Measurements from ENCODE around the gene MAOB.

Gene MAOB

DNA sequence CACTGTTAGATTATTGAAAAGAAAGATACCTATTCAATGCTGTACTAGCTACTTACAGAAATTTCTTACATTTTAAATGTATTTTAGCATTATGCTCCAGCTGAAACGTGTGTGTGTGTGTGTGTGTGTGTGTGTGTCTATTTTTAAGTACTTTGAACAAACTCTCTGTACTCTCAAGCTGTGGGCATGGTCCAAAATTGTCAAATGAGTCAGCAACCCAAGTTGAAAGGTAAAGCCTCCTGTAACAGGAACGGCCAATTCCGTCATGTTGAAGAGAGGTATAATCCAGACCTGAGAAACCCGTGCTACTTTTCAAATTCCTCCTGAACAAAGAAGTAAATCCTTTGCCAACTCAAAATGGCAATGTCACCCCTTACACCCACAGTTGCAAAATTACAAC, 20.5 kb downstream of the MAOB start:
- no peaks in the 10 kb centered on the region for H3K36me3 ChIP-seq (ENCODE audit: control insufficient read depth, insufficient read depth, low read length)
- WGBS (ENCODE audit: insufficient coverage, insufficient read length), result no CpG with 5 or more reads among the region's 4 CpGs

DNA sequence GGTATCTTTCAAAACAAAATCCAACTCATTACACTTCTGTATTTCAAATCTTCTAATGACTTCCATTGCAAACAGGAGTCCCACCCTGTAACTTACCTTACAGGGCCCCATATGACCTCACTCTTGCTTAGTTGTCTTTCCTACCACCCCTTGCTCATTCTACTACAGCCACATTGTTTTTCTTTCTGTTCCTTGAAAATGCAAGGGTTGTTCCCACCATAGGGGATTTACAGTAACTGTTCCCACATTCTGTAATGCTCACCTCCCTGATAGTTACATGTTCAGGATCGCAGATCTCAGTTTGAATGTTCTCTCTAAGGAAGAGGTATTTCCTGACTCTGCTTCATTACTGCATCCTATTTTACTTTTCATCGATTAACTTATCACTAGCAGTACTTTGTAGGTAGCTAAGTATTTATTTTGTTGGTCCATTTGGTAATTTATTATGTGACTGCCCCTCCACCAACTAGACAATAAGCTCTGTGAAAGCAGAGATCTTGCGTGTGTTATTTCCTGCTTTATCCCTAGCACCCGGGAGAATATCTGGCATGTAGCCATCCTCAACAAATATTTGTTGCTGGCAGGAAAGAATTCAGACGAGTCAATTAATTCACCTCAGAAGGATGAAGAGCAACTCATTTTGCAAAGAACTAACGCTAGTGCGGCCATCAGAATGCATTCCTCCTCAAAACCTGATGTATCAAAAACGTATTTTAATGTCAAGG, 21.4 kb downstream of the MAOB start:
- no peaks in the 10 kb centered on the region for H3K36me3 ChIP-seq (ENCODE audit: control insufficient read depth, insufficient read depth, low read length)
- H3K27me3 ChIP-seq (ENCODE audit: control insufficient read depth, insufficient read depth, low read length), result no peaks in the 10 kb centered on the region
- H3K4me1 ChIP-seq (ENCODE audit: control insufficient read depth, insufficient read depth, low read length), result no peaks in the 10 kb centered on the region
- WGBS (ENCODE audit: insufficient coverage, insufficient read length), result no CpG with 5 or more reads among the region's 8 CpGs
- DNase-seq (ENCODE audit: low read depth, low spot score), result no peak
- no peaks in the 10 kb centered on the region for H3K9me3 ChIP-seq (ENCODE audit: control insufficient read depth, insufficient read depth, low read length)
- H3K27ac ChIP-seq (ENCODE audit: low read length), result no peak overlapping the region
- H3K4me3 ChIP-seq (ENCODE audit: low read length), result no peak overlapping the region

More for the DNA sequence above, 20.5 kb downstream of the MAOB start:
- Histone ChIP-seq H3K4me3 (ENCODE audit: low read length) (no peak overlapping the region), H3K9me3 (ENCODE audit: control insufficient read depth, insufficient read depth, low read length) (no peaks in the 10 kb centered on the region), H3K4me1 (ENCODE audit: control insufficient read depth, insufficient read depth, low read length) (no peaks in the 10 kb centered on the region), H3K27me3 (ENCODE audit: control insufficient read depth, insufficient read depth, low read length) (no peaks in the 10 kb centered on the region), H3K27ac (ENCODE audit: low read length) (no peak overlapping the region)
- DNase-seq (ENCODE audit: low read depth, low spot score), result no peak

DNA sequence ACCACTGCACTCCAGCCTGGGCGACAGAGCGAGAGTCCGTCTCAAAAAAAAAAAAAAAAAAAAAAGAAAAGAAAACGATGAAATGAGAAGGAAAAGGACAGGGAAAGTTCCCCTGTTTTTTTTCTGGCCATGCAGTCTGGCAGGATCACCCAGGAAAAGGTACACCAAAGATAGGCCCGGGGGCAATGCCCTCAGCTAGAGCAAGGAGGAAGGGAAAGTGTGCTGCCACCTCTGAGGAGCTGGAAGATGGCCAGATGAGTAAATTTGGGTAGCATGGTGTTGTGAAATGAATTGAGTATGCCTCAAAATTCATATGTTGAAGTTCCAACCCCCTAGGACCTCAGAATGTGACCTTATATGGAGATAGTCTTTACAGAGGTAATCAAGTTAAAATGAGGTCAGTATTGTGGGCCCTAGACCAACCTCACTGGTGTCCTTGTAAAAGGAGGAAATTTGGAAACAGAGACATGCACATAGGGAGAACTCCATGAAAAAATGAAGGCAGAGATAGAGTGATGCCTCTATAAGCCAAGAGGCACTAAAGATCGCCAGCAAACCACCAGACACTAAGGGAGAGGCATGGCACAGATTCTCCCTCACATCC, 28.9 kb downstream of the MAOB start:
- no peak overlapping the region for H3K4me3 ChIP-seq (ENCODE audit: low read length)
- no peak overlapping the region for H3K27ac ChIP-seq (ENCODE audit: low read length)
- H3K9me3 ChIP-seq (ENCODE audit: control insufficient read depth, insufficient read depth, low read length), result no peaks in the 10 kb centered on the region
- WGBS (ENCODE audit: insufficient coverage, insufficient read length), result no CpG with 5 or more reads among the region's 6 CpGs
- H3K4me1 ChIP-seq (ENCODE audit: control insufficient read depth, insufficient read depth, low read length), result no peaks in the 10 kb centered on the region
- no peaks in the 10 kb centered on the region for H3K27me3 ChIP-seq (ENCODE audit: control insufficient read depth, insufficient read depth, low read length)
- no peaks in the 10 kb centered on the region for H3K36me3 ChIP-seq (ENCODE audit: control insufficient read depth, insufficient read depth, low read length)
- DNase-seq (ENCODE audit: low read depth, low spot score), result no peak

DNA sequence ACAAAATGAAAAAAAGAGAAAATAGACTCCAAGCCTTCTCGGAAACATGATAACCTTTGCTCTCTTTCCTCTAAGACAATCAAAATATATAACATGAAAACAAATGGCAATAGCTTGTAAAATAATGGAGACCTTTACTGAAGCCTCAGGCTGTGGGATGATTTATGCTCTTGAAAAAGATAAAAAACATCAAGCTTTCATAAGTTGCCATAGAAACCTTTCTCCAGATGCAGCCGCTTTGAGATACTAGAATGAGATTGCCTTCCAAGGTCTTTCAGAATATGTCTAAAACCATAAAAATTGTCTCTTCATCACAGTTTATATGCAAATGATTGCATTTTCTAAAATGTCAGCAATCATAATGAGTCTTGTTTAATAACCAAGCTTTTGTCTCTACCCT, 31.6 kb downstream of the MAOB start:
- Histone ChIP-seq H3K9me3 (ENCODE audit: control insufficient read depth, insufficient read depth, low read length) (no peaks in the 10 kb centered on the region), H3K4me1 (ENCODE audit: control insufficient read depth, insufficient read depth, low read length) (no peaks in the 10 kb centered on the region), H3K4me3 (ENCODE audit: low read length) (no peak overlapping the region), H3K27me3 (ENCODE audit: control insufficient read depth, insufficient read depth, low read length) (no peaks in the 10 kb centered on the region), H3K36me3 (ENCODE audit: control insufficient read depth, insufficient read depth, low read length) (no peaks in the 10 kb centered on the region), H3K27ac (ENCODE audit: low read length) (no peak overlapping the region)
- no CpG with 5 or more reads among the region's 2 CpGs for WGBS (ENCODE audit: insufficient coverage, insufficient read length)
- no peak for DNase-seq (ENCODE audit: low read depth, low spot score)

DNA sequence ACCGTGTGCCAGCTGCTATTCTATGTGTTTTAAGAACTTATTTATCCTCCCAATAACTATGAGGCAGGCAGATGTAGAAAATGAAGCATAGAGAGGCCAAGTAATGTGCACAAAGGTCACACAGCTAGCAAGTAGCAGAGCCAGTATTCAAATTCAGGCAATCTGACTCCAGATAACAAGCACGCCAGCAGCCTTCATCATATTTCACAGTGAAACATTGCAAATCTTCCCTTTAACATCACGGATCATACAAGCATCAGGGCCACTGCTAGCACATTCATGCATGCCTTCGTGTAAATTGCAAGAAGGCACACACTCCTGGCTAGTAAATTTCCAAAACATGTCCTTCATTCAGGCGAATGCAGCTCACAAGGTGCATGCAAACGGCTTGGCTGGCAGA, 33.1 kb downstream of the MAOB start:
- WGBS (ENCODE audit: insufficient coverage, insufficient read length), result no CpG with 5 or more reads among the region's 6 CpGs
- Histone ChIP-seq H3K4me1 (ENCODE audit: control insufficient read depth, insufficient read depth, low read length) (no peaks in the 10 kb centered on the region), H3K36me3 (ENCODE audit: control insufficient read depth, insufficient read depth, low read length) (no peaks in the 10 kb centered on the region), H3K4me3 (ENCODE audit: low read length) (no peak overlapping the region), H3K27me3 (ENCODE audit: control insufficient read depth, insufficient read depth, low read length) (no peaks in the 10 kb centered on the region), H3K9me3 (ENCODE audit: control insufficient read depth, insufficient read depth, low read length) (no peaks in the 10 kb centered on the region), H3K27ac (ENCODE audit: low read length) (no peak overlapping the region)
- DNase-seq (ENCODE audit: low read depth, low spot score), result no peak

DNA sequence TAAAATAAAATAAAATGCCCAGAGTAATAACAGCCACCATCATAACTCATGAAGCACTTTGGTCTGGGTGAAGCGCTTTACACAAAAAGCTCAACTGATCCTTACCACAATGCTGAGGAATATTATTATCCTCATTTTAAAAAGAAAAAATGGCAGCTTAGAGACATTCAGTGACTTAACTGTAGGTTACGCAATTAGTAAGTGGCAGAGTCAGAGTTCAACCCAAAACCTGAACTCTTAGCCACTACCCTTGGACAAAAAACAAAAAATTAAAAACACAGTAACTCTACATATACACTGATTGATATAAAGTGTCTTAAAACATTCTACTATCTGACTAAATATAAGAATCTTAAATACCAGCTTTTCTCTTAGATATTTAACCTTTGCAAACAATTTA, 34.9 kb downstream of the MAOB start:
- no peaks in the 10 kb centered on the region for H3K9me3 ChIP-seq (ENCODE audit: control insufficient read depth, insufficient read depth, low read length)
- no peak overlapping the region for H3K4me3 ChIP-seq (ENCODE audit: low read length)
- no peak overlapping the region for H3K27ac ChIP-seq (ENCODE audit: low read length)
- WGBS (ENCODE audit: insufficient coverage, insufficient read length), result no CpG with 5 or more reads among the region's 2 CpGs
- H3K36me3 ChIP-seq (ENCODE audit: control insufficient read depth, insufficient read depth, low read length), result no peaks in the 10 kb centered on the region
- no peaks in the 10 kb centered on the region for H3K27me3 ChIP-seq (ENCODE audit: control insufficient read depth, insufficient read depth, low read length)
- H3K4me1 ChIP-seq (ENCODE audit: control insufficient read depth, insufficient read depth, low read length), result no peaks in the 10 kb centered on the region
- no peak for DNase-seq (ENCODE audit: low read depth, low spot score)

DNA sequence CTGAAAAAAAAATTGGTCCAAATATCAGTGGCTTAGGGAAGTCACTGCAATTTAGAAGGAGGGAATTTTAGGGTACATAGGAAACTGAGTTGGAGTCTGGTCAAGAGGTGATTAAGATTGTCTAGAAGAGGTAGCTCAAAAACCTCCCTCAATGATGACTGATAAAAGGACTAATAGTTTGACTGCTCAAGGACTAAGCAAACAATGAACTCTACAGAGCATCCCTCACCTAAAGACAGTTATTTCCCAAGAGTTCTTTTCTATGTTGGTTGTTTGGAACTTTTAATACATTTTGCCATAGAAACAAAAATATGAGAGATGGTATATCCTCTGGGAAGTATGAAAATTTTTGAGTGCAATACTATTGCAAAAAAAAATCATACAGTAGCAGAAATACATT, 35.7 kb downstream of the MAOB start:
- Histone ChIP-seq H3K4me3 (ENCODE audit: low read length) (no peak overlapping the region), H3K9me3 (ENCODE audit: control insufficient read depth, insufficient read depth, low read length) (no peaks in the 10 kb centered on the region), H3K4me1 (ENCODE audit: control insufficient read depth, insufficient read depth, low read length) (no peaks in the 10 kb centered on the region), H3K27ac (ENCODE audit: low read length) (no peak overlapping the region), H3K36me3 (ENCODE audit: control insufficient read depth, insufficient read depth, low read length) (no peaks in the 10 kb centered on the region), H3K27me3 (ENCODE audit: control insufficient read depth, insufficient read depth, low read length) (no peaks in the 10 kb centered on the region)
- DNase-seq (ENCODE audit: low read depth, low spot score), result no peak

DNA sequence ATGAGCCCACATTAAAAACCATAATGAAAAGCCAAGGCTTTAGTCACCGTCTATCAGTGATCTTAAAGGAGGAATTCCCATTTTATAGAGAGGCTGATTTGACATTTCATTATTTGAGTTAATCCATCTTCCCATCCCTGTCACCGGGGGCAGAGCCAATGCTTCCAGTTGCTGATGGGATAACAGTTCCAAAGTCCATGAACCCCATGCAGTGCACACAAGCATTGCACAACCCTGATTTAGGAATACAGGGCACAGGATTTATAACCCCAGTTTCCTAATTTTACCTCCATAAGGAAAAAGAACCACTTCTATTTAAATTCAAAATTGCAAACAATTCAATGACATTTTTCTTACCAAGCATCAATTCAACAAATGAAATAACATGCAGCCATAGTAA, 36.5 kb downstream of the MAOB start:
- H3K27ac ChIP-seq (ENCODE audit: low read length), result no peak overlapping the region
- H3K36me3 ChIP-seq (ENCODE audit: control insufficient read depth, insufficient read depth, low read length), result no peaks in the 10 kb centered on the region
- no CpG with 5 or more reads among the region's 2 CpGs for WGBS (ENCODE audit: insufficient coverage, insufficient read length)
- no peaks in the 10 kb centered on the region for H3K4me1 ChIP-seq (ENCODE audit: control insufficient read depth, insufficient read depth, low read length)
- DNase-seq (ENCODE audit: low read depth, low spot score), result no peak
- no peak overlapping the region for H3K4me3 ChIP-seq (ENCODE audit: low read length)
- H3K9me3 ChIP-seq (ENCODE audit: control insufficient read depth, insufficient read depth, low read length), result no peaks in the 10 kb centered on the region
- H3K27me3 ChIP-seq (ENCODE audit: control insufficient read depth, insufficient read depth, low read length), result no peaks in the 10 kb centered on the region

DNA sequence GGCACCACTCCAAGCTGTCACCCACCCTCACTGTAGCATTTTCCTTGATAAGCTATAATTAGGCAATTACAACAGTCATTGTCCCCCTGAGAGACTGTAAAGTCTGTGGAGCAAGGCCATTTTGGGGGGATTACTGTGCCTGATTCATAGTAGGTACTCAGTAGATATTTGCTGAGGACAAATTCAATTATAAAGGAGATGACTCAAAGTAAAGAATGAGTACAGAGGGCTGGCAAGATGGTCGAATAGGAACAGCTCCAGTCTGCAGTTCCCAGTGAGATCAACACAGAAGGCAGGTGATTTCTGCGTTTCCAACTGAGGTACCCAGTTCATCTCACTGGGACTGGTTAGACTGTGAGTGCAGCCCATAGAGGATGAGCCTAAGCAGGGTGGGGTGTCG, 42.0 kb downstream of the MAOB start:
- Histone ChIP-seq H3K27me3 (ENCODE audit: control insufficient read depth, insufficient read depth, low read length) (no peaks in the 10 kb centered on the region), H3K9me3 (ENCODE audit: control insufficient read depth, insufficient read depth, low read length) (no peaks in the 10 kb centered on the region), H3K36me3 (ENCODE audit: control insufficient read depth, insufficient read depth, low read length) (no peaks in the 10 kb centered on the region), H3K4me1 (ENCODE audit: control insufficient read depth, insufficient read depth, low read length) (no peaks in the 10 kb centered on the region), H3K27ac (ENCODE audit: low read length) (no peak overlapping the region), H3K4me3 (ENCODE audit: low read length) (no peak overlapping the region)
- no peak for DNase-seq (ENCODE audit: low read depth, low spot score)
- no CpG with 5 or more reads among the region's 3 CpGs for WGBS (ENCODE audit: insufficient coverage, insufficient read length)

DNA sequence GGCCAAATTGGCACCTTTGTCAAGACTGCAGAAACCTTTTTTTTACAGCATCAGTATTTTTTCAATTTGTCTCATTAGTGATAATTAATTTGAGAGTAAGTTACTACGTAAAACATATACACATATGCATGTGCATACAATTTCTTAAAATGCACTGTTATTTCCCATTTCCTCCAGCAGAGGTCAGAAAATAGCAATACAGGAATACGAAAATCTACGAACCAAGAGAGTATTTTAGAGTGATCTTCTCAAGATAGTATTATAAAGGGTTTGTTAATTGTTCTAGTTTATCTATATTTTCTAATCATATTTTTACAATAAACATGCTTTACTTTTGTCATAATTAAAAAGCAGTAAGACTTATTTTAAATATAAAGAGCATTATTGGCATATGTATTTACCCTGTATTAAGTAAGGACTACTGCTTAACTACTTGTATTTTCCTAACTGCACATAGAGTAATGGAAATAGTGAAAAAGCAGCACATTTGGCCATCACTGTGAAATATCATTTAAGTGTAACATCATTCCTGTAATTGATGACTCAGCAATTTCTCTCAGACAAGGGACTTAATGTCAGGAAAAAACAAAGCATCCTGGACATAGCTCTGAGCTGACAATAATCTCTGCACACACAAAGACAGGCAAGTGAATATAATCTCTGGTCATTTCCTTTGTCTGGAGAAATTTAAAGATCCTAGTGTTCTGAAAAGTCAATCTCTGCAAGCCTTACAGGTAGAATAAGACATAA, 45.6 kb downstream of the MAOB start:
- no peak for DNase-seq (ENCODE audit: low read depth, low spot score)
- WGBS (ENCODE audit: insufficient coverage, insufficient read length), result no CpG with 5 or more reads among the region's 3 CpGs
- H3K36me3 ChIP-seq (ENCODE audit: control insufficient read depth, insufficient read depth, low read length), result no peaks in the 10 kb centered on the region
- no peaks in the 10 kb centered on the region for H3K9me3 ChIP-seq (ENCODE audit: control insufficient read depth, insufficient read depth, low read length)
- H3K4me1 ChIP-seq (ENCODE audit: control insufficient read depth, insufficient read depth, low read length), result no peaks in the 10 kb centered on the region
- H3K27me3 ChIP-seq (ENCODE audit: control insufficient read depth, insufficient read depth, low read length), result no peaks in the 10 kb centered on the region
- no peak overlapping the region for H3K4me3 ChIP-seq (ENCODE audit: low read length)
- H3K27ac ChIP-seq (ENCODE audit: low read length), result no peak overlapping the region

Measured in iPS DF 6.9 (cell line).